Measurements from ENCODE around the gene PIAS4. TPM values are rescaled to one million over a fixed set of nuclear protein-coding genes. Genes with fewer than 3 reads are reported as not detected.

The PIAS4 gene
- total RNA-seq, 1 donor: 17.3 TPM

- no peak for TF ChIP-seq CTCF (IDR thresholded peaks at IDR 0.05; ENCODE audit: insufficient read depth, low read depth, low read length)
- no peak for DNase-seq (ENCODE audit: low read depth)
These were observed 78.9 kb downstream of the PIAS4 start for GRCh38 chr19:4086411-4086867.

GRCh38 chr19:4087787-4088679, 80.5 kb downstream of the PIAS4 start:
- TF ChIP-seq CTCF (IDR thresholded peaks at IDR 0.05; ENCODE audit: insufficient read depth, low read depth, low read length): no peak
- DNase-seq (ENCODE audit: low read depth): no peak
- H3K4me3 ChIP-seq (ENCODE audit: low read depth, low read length): no peak overlapping the region

More at GRCh38 chr19:4086411-4086867, 78.9 kb downstream of the PIAS4 start:
- H3K4me3 ChIP-seq (ENCODE audit: low read depth, low read length): no peak overlapping the region

- DNase-seq (ENCODE audit: low read depth): no peak
- H3K4me3 ChIP-seq (ENCODE audit: low read depth, low read length): no peak overlapping the region
- TF ChIP-seq CTCF (IDR thresholded peaks at IDR 0.05; ENCODE audit: insufficient read depth, low read depth, low read length): no peak
These were observed 81.4 kb downstream of the PIAS4 start for GRCh38 chr19:4088975-4089374.

Small RNA genes within 50 kb of the gene (small RNA-seq; reads per million reads assigned to genes)
- 23.0 reads per million, percentile 94 among the genes with 10 or more reads in this experiment for gene SNORD37

Other genes starting within 250 kb of the PIAS4 start
- gene APBA3, start 246.0 kb upstream of the PIAS4 start, total RNA-seq: 19.4 and 22.2 TPM in 2 replicates
- gene MRPL54, start 245.1 kb upstream of the PIAS4 start, total RNA-seq: 48.4 and 64.1 TPM in 2 replicates
- not detected in 2 replicates for gene RAX2, start 235.5 kb upstream of the PIAS4 start, total RNA-seq
- gene MATK, start 221.4 kb upstream of the PIAS4 start, total RNA-seq: not detected in 2 replicates
- not detected in 2 replicates for gene ZFR2, start 138.7 kb upstream of the PIAS4 start, total RNA-seq
- gene ATCAY, start 127.1 kb upstream of the PIAS4 start, total RNA-seq: 0.32 and 0.43 TPM in 2 replicates
- gene NMRK2, start 74.7 kb upstream of the PIAS4 start, total RNA-seq: not detected in 2 replicates
- 209 and 213 TPM in 2 replicates for gene DAPK3, start 36.6 kb upstream of the PIAS4 start, total RNA-seq
- gene EEF2, start 22.3 kb upstream of the PIAS4 start, total RNA-seq: 1,931 and 1,932 TPM in 2 replicates
- 30.9 and 31.5 TPM in 2 replicates for gene ZBTB7A, start 59.2 kb downstream of the PIAS4 start, total RNA-seq
- gene MAP2K2, start 116.4 kb downstream of the PIAS4 start, total RNA-seq: 137 and 180 TPM in 2 replicates
- not detected in 2 replicates for gene CREB3L3, start 145.9 kb downstream of the PIAS4 start, total RNA-seq
- 10.4 and 10.6 TPM in 2 replicates for gene SIRT6, start 174.8 kb downstream of the PIAS4 start, total RNA-seq
- gene ANKRD24, start 175.0 kb downstream of the PIAS4 start, total RNA-seq: under 0.01 and 0.43 TPM in 2 replicates
- 1.3 TPM in 1 of 2 replicates, not detected in the other for gene EBI3, start 221.8 kb downstream of the PIAS4 start, total RNA-seq
- gene YJU2, start 239.3 kb downstream of the PIAS4 start, total RNA-seq: 13.0 and 19.0 TPM in 2 replicates